Measurements from ENCODE around the gene AGMO. TPM values are rescaled to one million over a fixed set of nuclear protein-coding genes. Genes with fewer than 3 reads are reported as not detected.

The AGMO gene
- total RNA-seq, 1 donor from 2014 or later: 1.2 TPM

DNA sequence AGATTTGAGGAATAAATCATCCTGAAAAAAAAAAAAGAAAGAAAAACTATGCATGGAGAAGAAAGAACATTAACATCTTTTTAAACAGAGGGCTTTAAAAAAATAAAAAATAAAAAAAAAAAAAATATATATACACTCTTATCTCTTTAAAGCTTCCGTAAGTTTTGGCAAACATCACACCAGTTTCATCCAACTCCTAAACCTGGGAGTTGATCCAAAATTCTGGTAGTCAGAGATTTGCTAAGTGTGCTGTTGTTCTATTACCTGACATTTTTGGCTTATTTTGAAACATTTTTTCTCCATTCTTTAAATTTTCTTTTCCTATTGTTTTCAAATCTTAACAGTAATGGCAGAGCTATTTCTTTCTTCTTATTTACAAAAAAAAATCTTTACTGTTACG, 273.1 kb downstream of the AGMO start:
- Mint-ChIP-seq H3K36me3 (ENCODE audit: unreplicated experiment) (no peaks in the 10 kb centered on the region), H3K9me3 (ENCODE audit: unreplicated experiment) (no peaks in the 10 kb centered on the region)
- no peak for DNase-seq

DNA sequence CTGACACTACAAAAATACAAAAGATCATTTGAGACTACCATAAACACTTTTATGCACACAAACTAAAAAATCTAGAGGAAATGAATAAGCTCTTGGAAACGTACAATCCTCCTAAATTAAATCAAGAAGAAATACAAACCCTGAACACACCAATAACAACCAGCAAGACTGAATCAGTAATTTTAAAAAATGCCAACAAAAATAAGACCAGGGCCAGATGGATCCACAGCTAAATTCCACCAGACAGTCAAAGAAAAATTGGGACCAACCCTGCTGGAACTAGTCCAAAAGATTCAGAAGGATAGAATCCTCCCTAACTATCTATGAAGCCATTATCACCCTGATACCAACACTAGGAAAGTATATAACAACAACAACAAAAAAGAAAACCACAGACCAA, 277.4 kb downstream of the AGMO start:
- no peaks in the 10 kb centered on the region for H3K27me3 Mint-ChIP-seq (ENCODE audit: unreplicated experiment)
- H3K27ac Mint-ChIP-seq (ENCODE audit: unreplicated experiment): no peak overlapping the region
- H3K9me3 Mint-ChIP-seq (ENCODE audit: unreplicated experiment): no peaks in the 10 kb centered on the region
- H3K36me3 Mint-ChIP-seq (ENCODE audit: unreplicated experiment): no peaks in the 10 kb centered on the region
- TF ChIP-seq, protein P1, sequence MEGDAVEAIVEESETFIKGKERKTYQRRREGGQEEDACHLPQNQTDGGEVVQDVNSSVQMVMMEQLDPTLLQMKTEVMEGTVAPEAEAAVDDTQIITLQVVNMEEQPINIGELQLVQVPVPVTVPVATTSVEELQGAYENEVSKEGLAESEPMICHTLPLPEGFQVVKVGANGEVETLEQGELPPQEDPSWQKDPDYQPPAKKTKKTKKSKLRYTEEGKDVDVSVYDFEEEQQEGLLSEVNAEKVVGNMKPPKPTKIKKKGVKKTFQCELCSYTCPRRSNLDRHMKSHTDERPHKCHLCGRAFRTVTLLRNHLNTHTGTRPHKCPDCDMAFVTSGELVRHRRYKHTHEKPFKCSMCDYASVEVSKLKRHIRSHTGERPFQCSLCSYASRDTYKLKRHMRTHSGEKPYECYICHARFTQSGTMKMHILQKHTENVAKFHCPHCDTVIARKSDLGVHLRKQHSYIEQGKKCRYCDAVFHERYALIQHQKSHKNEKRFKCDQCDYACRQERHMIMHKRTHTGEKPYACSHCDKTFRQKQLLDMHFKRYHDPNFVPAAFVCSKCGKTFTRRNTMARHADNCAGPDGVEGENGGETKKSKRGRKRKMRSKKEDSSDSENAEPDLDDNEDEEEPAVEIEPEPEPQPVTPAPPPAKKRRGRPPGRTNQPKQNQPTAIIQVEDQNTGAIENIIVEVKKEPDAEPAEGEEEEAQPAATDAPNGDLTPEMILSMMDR (IDR thresholded peaks at IDR 0.05; ENCODE audit: partially characterized antibody, unreplicated experiment): no peak
- no peaks in the 10 kb centered on the region for H3K4me1 Mint-ChIP-seq (ENCODE audit: low read depth, unreplicated experiment)
- H3K4me3 Mint-ChIP-seq (ENCODE audit: unreplicated experiment): no peak overlapping the region
- no peak for DNase-seq

More for the DNA sequence above, 273.1 kb downstream of the AGMO start:
- TF ChIP-seq, protein P1 (IDR thresholded peaks at IDR 0.05; ENCODE audit: partially characterized antibody, unreplicated experiment): no peak
- Mint-ChIP-seq H3K4me1 (ENCODE audit: low read depth, unreplicated experiment) (peaks cover 9% of the 10 kb centered on the region), H3K27ac (ENCODE audit: unreplicated experiment) (no peak overlapping the region), H3K27me3 (ENCODE audit: unreplicated experiment) (no peaks in the 10 kb centered on the region), H3K4me3 (ENCODE audit: unreplicated experiment) (no peak overlapping the region)

DNA sequence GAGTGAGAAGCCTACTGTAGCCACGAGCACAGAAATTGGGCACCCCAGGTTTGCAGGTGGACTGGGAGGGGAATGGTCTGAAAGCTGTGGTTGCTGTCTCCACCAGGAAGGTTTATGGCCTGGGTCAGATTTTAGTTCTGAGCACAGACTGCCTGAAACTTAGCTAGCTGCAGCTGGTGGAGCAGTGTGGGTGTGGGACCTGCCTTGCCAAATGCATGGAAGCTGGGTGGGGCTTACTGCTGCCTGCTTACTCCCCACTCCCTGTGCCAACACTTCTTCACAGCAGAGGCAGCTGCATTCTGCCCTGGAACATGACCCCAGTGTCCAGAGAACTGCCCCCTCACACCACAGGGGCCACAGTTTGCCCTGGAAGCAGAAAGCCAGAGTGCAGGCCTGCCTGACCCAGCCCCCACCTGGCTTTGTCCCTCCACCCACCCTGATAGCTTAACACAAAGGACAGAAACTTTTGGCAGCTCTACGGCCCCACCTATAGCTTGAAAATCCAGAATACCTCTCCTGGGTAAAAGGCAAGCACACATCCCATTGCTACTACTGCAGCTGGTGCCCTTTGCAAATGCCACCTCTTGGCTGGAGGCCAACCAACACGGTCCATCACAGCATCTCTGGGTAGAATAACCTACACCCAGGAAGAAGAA, 281.6 kb downstream of the AGMO start:
- no peaks in the 10 kb centered on the region for H3K27me3 Mint-ChIP-seq (ENCODE audit: unreplicated experiment)
- no peak overlapping the region for H3K4me3 Mint-ChIP-seq (ENCODE audit: unreplicated experiment)
- no peak overlapping the region for H3K27ac Mint-ChIP-seq (ENCODE audit: unreplicated experiment)
- H3K9me3 Mint-ChIP-seq (ENCODE audit: unreplicated experiment): peaks cover 9% of the 10 kb centered on the region
- H3K36me3 Mint-ChIP-seq (ENCODE audit: unreplicated experiment): peaks cover 13% of the 10 kb centered on the region
- DNase-seq: no peak
- no peaks in the 10 kb centered on the region for H3K4me1 Mint-ChIP-seq (ENCODE audit: low read depth, unreplicated experiment)
- TF ChIP-seq, protein P1 (IDR thresholded peaks at IDR 0.05; ENCODE audit: partially characterized antibody, unreplicated experiment): no peak

GRCh38 chr7:15279640-15280039, 282.2 kb downstream of the AGMO start:
- H3K36me3 Mint-ChIP-seq (ENCODE audit: unreplicated experiment): peaks cover 17% of the 10 kb centered on the region
- H3K27ac Mint-ChIP-seq (ENCODE audit: unreplicated experiment): no peak overlapping the region
- no peak overlapping the region for H3K4me3 Mint-ChIP-seq (ENCODE audit: unreplicated experiment)
- no peak for DNase-seq
- H3K9me3 Mint-ChIP-seq (ENCODE audit: unreplicated experiment): peaks cover 11% of the 10 kb centered on the region
- TF ChIP-seq, protein P1 (IDR thresholded peaks at IDR 0.05; ENCODE audit: partially characterized antibody, unreplicated experiment): no peak
- H3K27me3 Mint-ChIP-seq (ENCODE audit: unreplicated experiment): no peaks in the 10 kb centered on the region
- H3K4me1 Mint-ChIP-seq (ENCODE audit: low read depth, unreplicated experiment): no peaks in the 10 kb centered on the region

DNA sequence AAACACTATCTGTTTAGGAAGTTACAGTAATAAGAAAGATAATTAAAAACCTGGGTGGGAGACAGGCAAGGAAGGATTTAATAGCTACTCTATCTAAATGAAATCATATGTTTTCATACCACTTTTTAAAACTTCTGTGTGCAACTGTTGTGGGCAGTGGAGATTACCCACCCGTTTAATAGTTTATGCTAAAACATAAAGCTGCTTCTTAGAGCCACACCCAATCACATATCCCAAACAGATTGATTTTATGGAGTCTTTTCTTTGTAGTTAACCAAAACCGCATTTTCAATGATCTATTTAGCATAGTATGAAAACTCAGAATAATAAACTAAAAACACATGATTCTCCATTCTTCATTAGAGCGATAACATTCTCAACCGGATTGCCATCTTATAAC, 304.1 kb downstream of the AGMO start:
- H3K27me3 Mint-ChIP-seq (ENCODE audit: unreplicated experiment): peaks cover 3% of the 10 kb centered on the region
- H3K4me3 Mint-ChIP-seq (ENCODE audit: unreplicated experiment): no peak overlapping the region
- no peaks in the 10 kb centered on the region for H3K4me1 Mint-ChIP-seq (ENCODE audit: low read depth, unreplicated experiment)
- peaks cover 3% of the 10 kb centered on the region for H3K9me3 Mint-ChIP-seq (ENCODE audit: unreplicated experiment)
- no peak for DNase-seq
- no peak overlapping the region for H3K27ac Mint-ChIP-seq (ENCODE audit: unreplicated experiment)
- TF ChIP-seq, protein P1 (IDR thresholded peaks at IDR 0.05; ENCODE audit: partially characterized antibody, unreplicated experiment): no peak
- peaks cover 16% of the 10 kb centered on the region for H3K36me3 Mint-ChIP-seq (ENCODE audit: unreplicated experiment)

Measured in glutamatergic neuron (in vitro differentiated cells).